Astrocyte of the cerebellum (primary cell): ENCODE measurements around the gene PRX.

Source experiments
- DNase-seq: peaks from one replicate; pipeline ENCODE4 v3.0.0-alpha.2; 2011; ENCODE audit warnings: low read depth
- H3K4me3 ChIP-seq: 2 replicates; pipeline ENCODE4 v1.5.1; 2011; ENCODE audit warnings: mild to moderate bottlenecking, low read depth, low read length, moderate library complexity
- CTCF ChIP-seq: IDR thresholded peaks from 2 replicates; pipeline ENCODE4 v1.5.1; 2012; ENCODE audit warnings: low read length, low read depth, moderate library complexity, mild to moderate bottlenecking; ENCODE audit errors: missing control alignments
- in situ Hi-C: cut with HindIII; loops from 2 replicates; pipeline ENCODE4 v1.10.0; 2017; ENCODE audit warnings: low sequenced_read_pairs

PRX gene

GRCh38 chr19:40395956-40396355, 17.2 kb downstream of the PRX start:
- DNase-seq = no peak
- in situ Hi-C loops = no loop called here
- no peak for TF ChIP-seq CTCF
- no peak overlapping the region for H3K4me3 ChIP-seq

GRCh38 chr19:40394816-40395210, 18.4 kb downstream of the PRX start:
- no peak for TF ChIP-seq CTCF
- no peak for DNase-seq
- in situ Hi-C loops = no loop called here

GRCh38 chr19:40393894-40394815, 19.0 kb downstream of the PRX start:
- in situ Hi-C loops = no loop called here
- TF ChIP-seq CTCF = no peak

More at GRCh38 chr19:40394816-40395210, 18.4 kb downstream of the PRX start:
- H3K4me3 ChIP-seq = no peak overlapping the region

GRCh38 chr19:40392894-40393517, 20.2 kb downstream of the PRX start:
- TF ChIP-seq CTCF = no peak
- H3K4me3 ChIP-seq = no peak overlapping the region
- in situ Hi-C loops = no loop called here
- no peak for DNase-seq

More at GRCh38 chr19:40393894-40394815, 19.0 kb downstream of the PRX start:
- no peak overlapping the region for H3K4me3 ChIP-seq
- no peak for DNase-seq

GRCh38 chr19:40392123-40392522, 21.1 kb downstream of the PRX start:
- no peak for TF ChIP-seq CTCF
- no peak for DNase-seq
- in situ Hi-C loops = no loop called here
- H3K4me3 ChIP-seq = no peak overlapping the region

GRCh38 chr19:40390084-40390742, 23.0 kb downstream of the PRX start, which contains the start of gene HIPK4:
HIPK4 (minus strand) TSS chr19:40390181; CDS start chr19:40389902, 279 bp downstream.
- H3K4me3 ChIP-seq = no peak within 1 kb of the TSS
- TF ChIP-seq CTCF = no peak
- in situ Hi-C loops = no loop called here
- no peak for DNase-seq
